ENCODE data around the gene TMEM255A.
A peak's percentile ranks its signal among the peaks of the same experiment; 100 is the strongest.

Gene TMEM255A

DNA sequence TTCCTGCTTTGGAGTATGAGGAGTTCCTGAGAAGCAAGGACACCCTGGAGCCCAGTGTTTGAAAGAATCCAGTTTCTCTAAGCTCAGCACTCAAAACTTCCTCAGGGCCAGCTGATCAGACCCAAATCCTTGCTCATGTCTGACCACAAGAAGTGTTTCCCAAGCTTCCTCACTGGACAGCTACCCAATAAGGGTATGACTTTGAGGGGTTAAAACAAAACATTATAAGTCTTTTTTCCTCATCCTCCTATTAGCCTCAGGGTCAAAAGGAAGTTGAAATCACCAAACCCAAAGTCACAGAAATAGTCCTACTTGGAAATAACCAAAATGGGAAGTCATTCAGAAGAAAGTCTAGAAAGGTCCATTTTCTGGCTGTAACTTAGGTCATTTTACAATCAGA is 46.9 kb downstream of the TMEM255A start:
- no peak for DNase-seq (ENCODE audit: low spot score)

DNA sequence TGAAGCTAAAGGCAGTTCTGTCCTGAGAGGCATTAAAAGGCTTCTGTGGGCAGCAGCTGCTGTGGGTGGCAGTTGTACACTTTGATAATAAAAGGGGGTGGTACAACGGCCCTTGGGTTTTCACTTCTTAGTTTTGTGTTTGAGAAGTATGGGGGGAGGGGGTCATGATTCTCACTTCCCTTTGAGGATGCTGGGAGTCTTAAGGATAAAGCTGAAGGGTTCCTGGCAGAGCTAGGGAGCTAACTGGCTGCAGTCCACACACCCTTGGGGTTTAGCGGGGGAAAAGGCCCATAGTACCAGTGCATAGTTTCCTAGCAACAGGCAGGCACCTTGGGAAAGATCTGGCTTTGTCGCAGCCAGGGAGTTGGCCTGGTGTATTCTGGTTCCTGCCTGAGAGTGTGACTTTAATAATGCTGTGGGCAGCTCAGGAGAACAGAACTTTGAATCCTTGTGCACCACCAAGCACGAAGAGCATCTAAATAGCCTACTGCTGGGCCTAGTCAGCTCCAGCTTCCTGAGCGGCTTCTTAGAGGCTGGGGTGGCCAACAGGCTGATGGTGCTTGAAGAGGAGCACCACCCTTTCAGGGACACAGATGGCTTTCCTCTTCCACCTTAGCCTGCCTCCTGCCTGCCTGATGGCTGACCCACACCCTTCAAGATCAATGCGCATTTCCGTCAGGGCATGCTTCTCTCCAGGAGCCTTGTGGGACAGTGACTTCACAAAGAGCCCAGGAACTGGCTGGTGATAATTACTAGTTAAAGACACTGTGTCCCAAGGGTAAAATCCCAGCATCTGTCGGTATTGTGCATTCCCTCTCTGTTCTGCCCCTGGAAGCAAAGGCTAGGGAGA is 48.2 kb downstream of the TMEM255A start:
- DNase-seq (ENCODE audit: low spot score): no peak

DNA sequence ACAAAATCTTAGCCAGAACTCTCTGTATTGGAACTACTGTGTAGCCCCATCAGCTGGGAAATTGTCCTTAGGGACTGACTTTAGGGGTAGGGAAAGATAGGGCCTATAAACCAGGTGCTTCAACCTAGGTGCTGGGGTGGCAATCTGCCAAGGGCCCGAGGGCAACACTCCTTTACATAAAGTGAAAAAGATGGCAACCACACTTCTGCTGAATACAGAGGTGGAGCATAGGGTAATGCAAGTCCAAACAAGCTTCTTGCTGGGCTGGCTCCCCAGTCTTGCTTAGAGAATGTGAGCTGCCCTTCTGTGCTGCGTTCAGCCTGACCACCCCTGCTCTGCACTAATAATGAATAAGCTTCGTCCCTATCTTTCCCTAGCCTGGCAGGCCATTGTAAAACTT is 50.9 kb downstream of the TMEM255A start:
- no peak for DNase-seq (ENCODE audit: low spot score)

DNA sequence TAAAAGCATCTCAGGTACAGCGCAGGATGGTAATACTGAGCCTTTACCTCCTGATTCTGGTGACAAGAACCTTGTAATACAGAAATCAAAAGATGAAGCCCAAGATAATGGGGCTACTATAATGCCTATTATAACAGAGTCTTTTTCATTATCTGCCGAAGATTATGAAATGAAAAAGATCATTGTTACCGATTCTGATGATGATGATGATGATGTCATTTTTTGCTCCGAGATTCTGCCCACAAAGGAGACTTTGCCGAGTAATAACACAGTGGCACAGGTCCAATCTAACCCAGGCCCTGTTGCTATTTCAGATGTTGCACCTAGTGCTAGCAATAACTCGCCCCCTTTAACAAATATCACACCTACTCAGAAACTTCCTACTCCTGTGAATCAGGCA is 57.5 kb downstream of the TMEM255A start:
- DNase-seq (ENCODE audit: low spot score): no peak

DNA sequence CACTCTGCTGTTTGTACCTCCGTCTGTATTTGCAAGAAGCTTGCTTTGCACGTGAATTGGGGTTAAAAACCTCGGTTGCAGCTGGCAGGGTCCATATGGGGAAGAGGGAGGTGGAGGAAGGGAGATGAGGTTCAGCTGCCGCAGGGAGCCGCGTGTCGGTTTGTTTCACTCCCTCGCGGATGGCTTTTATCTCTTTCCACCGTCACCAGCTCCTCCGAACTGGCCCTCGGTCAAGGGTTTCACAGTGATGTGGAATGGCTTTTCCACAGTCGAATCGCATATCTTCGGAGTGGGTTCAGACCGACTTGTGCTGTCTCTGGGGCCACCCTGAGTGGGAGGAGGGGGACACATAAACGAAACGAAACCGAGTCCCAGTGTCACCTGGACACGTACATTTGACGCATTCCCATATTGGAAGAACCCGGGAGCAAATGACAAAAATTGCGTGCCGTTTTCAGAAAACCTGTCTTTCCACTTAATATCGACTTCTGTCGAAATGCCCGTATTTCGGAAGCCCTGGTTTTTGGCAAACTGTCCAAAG is 59.7 kb downstream of the TMEM255A start:
- DNase-seq (ENCODE audit: low spot score): peak; percentile 35

DNA sequence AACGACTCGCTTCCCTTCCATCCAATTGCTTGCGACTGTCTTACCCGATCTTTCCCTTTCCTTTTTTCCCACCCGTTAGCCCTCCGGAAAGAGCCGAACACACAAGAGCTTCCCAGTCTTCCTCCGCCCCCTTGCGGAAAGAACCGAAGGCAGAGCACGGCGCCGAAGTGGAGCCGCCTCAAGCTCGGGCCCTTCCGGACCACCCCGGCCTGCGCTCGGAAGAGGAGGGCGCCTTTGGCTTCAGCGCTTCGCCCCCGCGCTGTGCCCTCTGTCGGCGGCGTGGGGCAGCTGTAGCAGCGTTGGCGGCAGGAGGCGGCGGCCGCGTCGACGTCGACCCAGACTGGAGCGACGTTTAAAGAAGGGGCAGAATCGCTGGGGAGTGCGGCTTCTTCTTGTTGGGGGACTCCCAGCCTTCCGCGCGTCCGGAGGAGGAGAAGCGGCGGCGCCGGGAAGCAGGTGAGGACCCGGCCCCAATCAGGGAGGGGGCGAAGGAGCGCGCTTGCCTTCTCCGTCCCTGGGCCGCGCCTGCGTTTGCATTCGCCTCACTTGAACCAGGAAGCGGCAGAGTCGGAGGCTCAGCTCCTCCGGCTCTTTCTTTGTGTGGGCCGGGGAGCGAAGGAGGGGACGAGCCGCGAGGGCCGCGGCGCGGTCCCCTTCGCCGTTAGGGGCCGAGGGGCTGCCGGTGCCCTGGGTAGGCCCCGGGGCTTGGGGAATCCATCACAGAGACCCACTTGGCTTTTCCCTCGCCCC is 60.6 kb downstream of the TMEM255A start, which contains the start of gene ZBTB33:
ZBTB33 (plus strand) TSS at position 291 of the 750 bp plus-strand sequence. CDS start 2,604 bp downstream, outside the sequence.
- DNase-seq (ENCODE audit: low spot score): peak; percentile 91

DNA sequence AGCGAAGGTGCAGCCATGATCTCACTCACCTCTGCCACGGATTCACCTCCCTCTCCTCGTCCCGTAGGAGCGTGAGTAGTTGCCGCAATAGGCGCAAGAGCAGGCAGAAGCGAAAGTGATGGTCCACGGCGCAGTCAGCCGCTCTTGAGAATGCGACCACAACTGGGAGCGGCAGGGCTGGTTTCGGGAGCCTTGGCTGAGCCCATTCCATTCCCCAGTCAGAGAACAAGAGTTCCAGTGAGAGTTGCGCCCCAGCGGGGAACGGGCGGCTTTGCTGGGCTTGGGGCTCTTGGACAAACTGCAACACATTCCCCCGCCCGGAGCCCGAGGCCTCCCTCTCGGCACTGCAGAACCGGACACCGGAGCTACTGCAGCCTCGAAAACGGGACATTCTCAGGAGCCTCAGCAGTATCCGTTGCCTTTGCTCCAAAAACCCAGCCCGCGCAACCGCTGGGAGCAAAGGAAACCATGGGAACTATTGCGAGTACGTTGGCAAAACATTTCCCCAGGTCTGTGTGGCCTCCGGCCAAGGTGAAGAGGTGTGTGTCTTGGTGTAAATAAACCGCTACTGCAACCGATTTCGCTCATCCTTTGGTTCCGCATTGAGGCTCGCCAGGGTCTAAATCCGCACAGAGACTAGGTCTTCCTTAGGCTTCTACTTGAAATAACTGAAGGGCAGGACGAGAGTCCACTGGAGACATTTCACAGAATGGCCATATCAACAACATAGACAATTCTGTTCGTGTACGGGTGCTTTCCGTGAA is 66.3 kb downstream of the TMEM255A start:
- peak; percentile 88 for DNase-seq (ENCODE audit: low spot score)

DNA sequence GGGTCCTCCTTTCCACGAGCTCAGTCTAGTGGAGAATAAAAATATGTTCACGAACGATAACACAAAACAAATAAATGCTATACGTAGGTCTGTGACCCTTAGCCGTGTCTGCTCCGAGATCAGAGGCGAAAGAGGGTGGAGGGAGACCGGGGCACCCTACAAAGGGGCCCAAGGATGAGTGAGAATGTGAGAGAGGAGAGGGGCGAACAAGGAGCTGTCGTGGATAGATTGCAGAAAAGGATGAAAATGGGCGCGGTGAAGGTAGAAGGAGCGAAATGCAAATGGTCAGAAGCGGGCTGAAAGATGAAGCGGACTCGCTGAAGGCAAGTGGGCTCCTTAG is 66.9 kb downstream of the TMEM255A start:
- DNase-seq (ENCODE audit: low spot score): no peak

DNA sequence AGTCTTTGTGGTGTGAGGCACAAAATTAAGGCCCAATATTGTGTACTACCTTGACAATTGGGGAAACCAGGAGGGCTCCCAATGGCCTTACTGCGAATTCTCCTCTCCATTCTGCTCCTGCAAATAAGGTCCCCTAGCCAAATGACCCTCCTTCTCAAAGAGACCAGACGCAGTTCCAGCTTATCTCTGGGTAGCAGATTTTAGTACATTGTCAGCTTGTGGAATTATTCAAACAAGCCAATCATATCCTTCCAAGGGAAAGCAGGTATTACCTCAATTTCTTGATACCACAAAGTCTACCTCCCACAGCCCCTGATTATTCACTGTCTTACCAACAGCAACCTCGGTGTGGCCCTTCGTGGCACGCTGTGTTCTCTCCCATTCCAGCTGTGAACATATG is 68.4 kb downstream of the TMEM255A start:
- no peak for DNase-seq (ENCODE audit: low spot score)

DNA sequence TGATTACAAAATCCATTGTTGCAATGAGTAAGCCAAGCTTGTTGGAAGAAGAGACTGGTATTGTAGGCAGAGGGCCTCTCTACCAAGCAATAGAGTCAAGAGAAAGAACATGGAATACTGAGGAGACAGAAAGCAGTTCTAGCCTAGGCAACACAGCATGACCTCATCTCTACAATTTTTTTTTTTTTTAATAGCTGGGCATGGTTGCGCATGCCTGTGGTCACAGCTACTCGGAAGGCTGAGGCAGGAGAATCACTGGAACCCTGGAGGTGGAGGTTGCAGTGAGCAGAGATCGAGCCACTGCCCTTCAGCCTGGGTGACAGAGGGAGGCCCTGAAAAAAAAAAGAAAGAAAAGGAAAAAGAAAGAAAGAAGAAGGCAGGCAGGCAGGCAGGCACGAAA is 72.3 kb downstream of the TMEM255A start:
- peak; percentile 6 for DNase-seq (ENCODE audit: low spot score)

DNA sequence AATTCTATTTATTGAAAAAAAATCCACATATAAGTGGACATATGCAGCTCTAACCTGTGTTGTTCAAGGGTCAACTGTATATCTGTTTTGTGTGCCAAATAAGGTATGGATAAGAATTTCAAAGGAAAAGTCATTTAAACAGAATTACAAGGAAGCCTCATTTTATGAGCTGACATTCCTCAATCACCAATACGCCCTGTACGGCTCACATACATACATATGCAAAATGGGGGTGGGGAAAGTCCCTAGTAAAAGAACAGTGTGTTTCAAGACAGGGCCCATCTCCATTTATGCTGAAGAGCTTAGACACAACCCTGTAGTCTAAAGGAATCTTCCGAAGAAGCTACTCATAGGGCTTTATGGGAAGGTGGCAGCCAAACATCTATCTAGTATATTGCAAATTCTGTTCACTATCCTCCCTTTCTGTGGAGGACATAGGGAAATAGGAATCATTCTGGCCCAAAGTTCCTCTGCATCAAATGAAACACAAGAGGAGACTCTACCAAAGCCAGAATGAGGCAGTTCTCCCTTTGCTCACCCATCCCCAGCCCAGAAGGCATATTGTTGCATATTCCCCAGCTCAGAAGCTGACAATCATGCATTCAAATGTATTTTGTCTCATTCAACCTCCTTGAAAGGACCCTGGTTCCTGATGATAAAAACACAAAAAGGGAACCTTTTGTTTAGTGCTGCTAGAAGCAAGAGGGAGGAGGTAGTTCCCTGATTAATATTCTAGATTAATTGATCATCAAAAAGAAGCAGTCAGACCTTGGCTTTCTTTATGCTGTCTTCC is 74.4 kb downstream of the TMEM255A start:
- DNase-seq (ENCODE audit: low spot score): no peak

DNA sequence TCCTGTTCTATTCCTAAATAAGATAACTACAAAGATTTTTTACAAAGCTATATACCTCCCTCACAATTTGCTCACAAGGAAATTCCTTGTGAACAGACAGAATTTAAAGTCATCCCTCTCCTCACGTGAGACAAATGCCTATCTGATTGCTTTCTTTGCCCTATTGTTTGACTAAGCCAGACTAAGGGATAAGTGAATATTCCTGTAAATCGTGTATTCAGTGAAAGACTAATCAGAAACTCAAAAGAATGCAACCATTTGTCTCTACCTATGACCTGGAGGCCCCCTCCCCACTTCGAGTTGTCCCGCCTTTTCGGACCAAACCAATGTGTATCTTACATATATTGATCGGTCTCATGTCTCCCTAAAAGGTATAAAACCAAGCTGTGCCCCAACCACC is 76.0 kb downstream of the TMEM255A start:
- no peak for DNase-seq (ENCODE audit: low spot score)

DNA sequence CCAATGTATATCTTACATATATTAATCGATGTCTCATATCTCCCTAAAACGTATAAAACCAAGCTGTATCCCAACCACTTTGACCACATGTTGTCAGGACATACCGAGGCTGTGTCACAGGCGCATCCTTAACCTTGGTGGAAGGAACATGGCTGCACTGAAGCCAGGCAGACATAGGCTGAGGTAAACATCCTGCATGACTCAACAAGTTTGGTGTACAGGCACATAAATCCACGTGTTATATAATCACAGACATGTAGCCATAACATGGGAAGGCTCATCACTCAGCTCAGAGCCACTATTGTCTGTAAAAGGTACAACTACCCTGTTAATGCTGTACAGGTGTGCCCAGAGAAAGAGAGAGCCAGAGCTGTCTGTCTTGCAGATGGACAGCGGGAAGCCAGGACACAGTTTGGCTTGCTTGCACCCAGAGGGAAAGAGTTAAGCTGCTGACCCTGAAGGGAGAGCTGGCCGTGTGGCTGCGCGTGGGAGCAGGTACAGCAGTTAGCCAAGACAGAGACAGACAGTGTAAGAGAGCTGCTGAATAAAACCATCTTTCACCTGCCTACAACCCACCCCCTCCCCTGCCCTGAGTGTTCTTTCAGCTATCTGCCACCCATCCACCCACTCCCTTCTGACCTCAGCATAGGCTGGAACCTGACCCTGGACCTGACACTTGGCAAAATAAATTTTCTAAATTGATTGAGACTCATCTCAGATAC is 82.9 kb downstream of the TMEM255A start:
- DNase-seq (ENCODE audit: low spot score): no peak

DNA sequence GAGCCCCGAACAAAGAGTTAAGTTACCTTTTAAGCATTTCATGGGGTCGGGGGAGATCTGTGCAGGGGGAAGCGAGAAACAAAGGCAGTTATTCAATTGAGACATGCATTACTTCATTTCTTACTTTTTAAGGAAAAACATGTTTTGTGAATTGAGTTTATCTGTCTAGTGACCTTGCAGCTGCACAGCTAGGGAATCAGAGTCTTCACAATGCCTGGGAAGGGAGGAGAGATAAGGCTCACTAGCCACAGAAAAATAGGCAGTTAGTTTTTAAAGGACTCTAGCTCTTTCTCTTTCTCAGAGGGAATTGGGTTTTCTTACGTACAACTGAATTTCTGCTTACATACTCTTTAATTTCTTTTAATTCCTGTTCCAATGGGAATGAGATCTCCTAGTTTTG is 86.9 kb downstream of the TMEM255A start:
- DNase-seq (ENCODE audit: low spot score): no peak

DNA sequence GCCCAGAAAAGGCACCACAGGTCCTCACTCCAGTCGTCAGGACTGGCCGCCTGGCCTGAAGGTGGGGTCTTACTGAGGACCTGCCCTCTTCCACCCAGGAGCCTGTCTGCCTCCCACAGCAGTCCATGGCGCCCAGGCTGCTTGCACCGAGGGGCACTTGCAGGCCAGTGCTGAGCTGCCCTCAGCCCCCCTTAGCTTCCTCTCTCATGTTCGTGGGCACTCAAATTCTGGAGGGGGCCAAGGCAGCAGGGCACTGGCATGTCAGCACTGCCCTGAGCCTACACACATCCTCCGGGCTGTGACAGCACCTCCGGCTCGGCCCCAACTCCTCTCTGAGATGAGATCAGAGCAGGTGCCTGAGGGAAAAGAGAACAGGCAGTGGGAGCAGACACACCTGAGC is 87.9 kb downstream of the TMEM255A start:
- DNase-seq (ENCODE audit: low spot score): no peak

DNA sequence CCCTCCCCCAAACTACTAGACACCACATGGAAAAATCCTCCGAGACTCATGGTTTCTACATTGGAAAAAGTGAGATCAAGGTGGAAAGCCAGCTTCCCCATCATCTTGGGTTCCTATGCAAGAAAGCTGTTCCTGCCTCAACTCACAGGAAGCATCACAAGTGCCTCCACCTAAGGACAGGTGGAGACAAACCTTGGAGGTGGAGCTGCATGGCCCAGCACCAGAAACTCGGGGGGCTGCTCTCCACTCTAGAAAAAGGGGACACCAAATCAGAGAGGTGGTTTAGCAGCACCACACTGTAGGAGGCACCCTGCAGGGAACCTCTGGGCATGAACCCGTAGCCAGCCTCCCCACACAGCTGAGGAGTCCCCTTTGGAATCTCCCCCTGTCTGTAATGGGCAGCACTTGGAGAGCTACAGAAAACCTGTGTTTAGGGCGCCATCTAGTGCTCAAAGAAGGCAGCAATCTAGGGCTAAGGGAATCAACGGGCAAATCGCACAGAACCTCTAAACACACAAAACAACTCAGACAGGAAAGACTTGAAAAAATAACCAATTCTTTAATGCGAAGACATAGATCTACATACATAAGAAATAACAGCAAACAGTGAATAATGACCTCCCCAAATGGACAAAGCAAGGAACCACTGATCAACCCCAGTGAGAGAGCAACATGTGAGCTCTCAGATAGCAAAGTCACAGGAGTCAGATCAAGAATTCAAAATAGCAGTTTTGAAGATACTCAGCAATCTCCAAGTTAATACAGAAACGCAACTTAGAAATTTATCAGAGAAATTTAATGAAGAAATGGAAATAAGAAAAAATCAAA is 97.6 kb downstream of the TMEM255A start:
- DNase-seq (ENCODE audit: low spot score): peak; percentile 46

All from SW480 (cell line).